A549 (cell line): Measurements from ENCODE around the gene CSNK1E. TPM values are rescaled to one million over a fixed set of nuclear protein-coding genes. Genes with fewer than 3 reads are reported as not detected.

Source experiments
- ATAC-seq, 2 experiments: fragments of 200-7000 bp in 1 of 2; fragments of >200 bp in 1 of 2; cut with Nextera tagmentation in 1 of 2; cut with Tn5 transposase in 1 of 2; 3 replicates each; pipeline versions ENCODE4 v1.8.0 to v1.9.1; 2018 to 2020; ENCODE audit warnings: mild to moderate bottlenecking in 1 of 2, moderate library complexity in 1 of 2
- CTCF ChIA-PET: fragments of 300-600 bp; sonication (Branson Sonifier 250); formaldehyde crosslinking; extraction: SDS; loops from one replicate; lab custom pipeline; 2021; ENCODE audit warnings: antibody characterized with exemption, inconsistent platforms; lab: Yijun Ruan, JAX
- POLR2A ChIA-PET: fragments of 350-600 bp; formaldehyde crosslinking; extraction: SDS; loops from one replicate; lab custom pipeline; 2021; ENCODE audit warnings: antibody characterized with exemption, inconsistent platforms; lab: Yijun Ruan, JAX
- DNase-seq, 2 experiments: peaks; one replicate each; pipeline versions ENCODE4 v3.0.0 to v3.0.0-alpha.2; 2011 to 2016; ENCODE audit warnings: low read depth in 1 of 2, low spot score in 1 of 2
- FAIRE-seq: peaks from 2 replicates; lab custom pipeline; 2011; peaks lifted over from hg19 to GRCh38; lab: Jason Lieb, UNC
- H3K27ac ChIP-seq, 2 experiments: fragments of >200 bp; sonication (Bioruptor Twin); formaldehyde crosslinking; 3 replicates each; pipeline ENCODE4 v1.5.1; 2016 to 2017
- H3K4me1 ChIP-seq: fragments of >200 bp; sonication (Bioruptor Twin); formaldehyde crosslinking; 3 replicates; pipeline ENCODE4 v1.6.1; 2016
- H3K4me2 ChIP-seq: fragments of >200 bp; sonication (Bioruptor Twin); formaldehyde crosslinking; 3 replicates; pipeline ENCODE4 v1.6.1; 2016
- H3K4me3 ChIP-seq: fragments of >200 bp; sonication (Bioruptor Twin); formaldehyde crosslinking; 3 replicates; pipeline ENCODE4 v1.5.1; 2016
- H3K9me3 ChIP-seq: fragments of >200 bp; sonication (Bioruptor Twin); formaldehyde crosslinking; 3 replicates; pipeline ENCODE4 v1.6.1; 2016
- BHLHE40 ChIP-seq: IDR thresholded peaks from 2 replicates; pipeline ENCODE4 v1.6.1; 2012; ENCODE audit warnings: low read depth, low read length, inconsistent platforms
- CBX2 ChIP-seq: fragments of 200-600 bp; sonication (generic); IDR thresholded peaks from 2 replicates; pipeline ENCODE4 v1.6.1; 2016; ENCODE audit warnings: low read depth, mild to moderate bottlenecking, borderline replicate concordance
- E2F6 ChIP-seq: IDR thresholded peaks from 2 replicates; pipeline ENCODE4 v1.6.1; 2012; ENCODE audit warnings: low read depth, borderline replicate concordance
- EHMT2 ChIP-seq: fragments of 200-600 bp; sonication (generic); IDR thresholded peaks from 2 replicates; pipeline ENCODE4 v1.6.1; 2016; ENCODE audit warnings: antibody characterized with exemption, low read depth, mild to moderate bottlenecking, moderate library complexity
- ELK1 ChIP-seq: fragments of 150-350 bp; IDR thresholded peaks from 2 replicates; pipeline ENCODE4 v1.6.1; 2014; ENCODE audit warnings: low read depth, mild to moderate bottlenecking, low read length
- EP300 ChIP-seq, 2 experiments: fragments of >200 bp; sonication (Bioruptor Twin); formaldehyde crosslinking; IDR thresholded peaks; 2 replicates in 1 of 2; 3 replicates in 1 of 2; pipeline ENCODE4 v1.6.1; 2016 to 2017
- ESRRA ChIP-seq: fragments of 150-350 bp; IDR thresholded peaks from 2 replicates; pipeline ENCODE4 v1.6.1; 2014; ENCODE audit warnings: mild to moderate bottlenecking, low read length, borderline replicate concordance
- FOSB ChIP-seq: fragments of 250-450 bp; sonication (Bioruptor Pico); IDR thresholded peaks from 2 replicates; pipeline ENCODE4 v1.5.0; 2020; ENCODE audit warnings: mild to moderate bottlenecking, moderate library complexity
- FOSL2 ChIP-seq, 2 experiments: fragments of 450-650 bp in 1 of 2; fragments of >200 bp in 1 of 2; sonication (Bioruptor Twin) in 1 of 2; formaldehyde crosslinking; IDR thresholded peaks; 2 replicates each; pipeline versions ENCODE4 v1.5.0 to v1.6.1; 2016 to 2020; ENCODE audit warnings: mild to moderate bottlenecking in 1 of 2, moderate library complexity in 1 of 2
- HDAC2 ChIP-seq: fragments of 200-600 bp; sonication (generic); IDR thresholded peaks from 2 replicates; pipeline ENCODE4 v1.6.1; 2016
- HES2 ChIP-seq: fragments of >200 bp; sonication (Bioruptor Twin); formaldehyde crosslinking; IDR thresholded peaks from 2 replicates; pipeline ENCODE4 v1.6.1; 2016
- HMGXB4 ChIP-seq: fragments of 250-450 bp; sonication (Bioruptor Pico); IDR thresholded peaks from 2 replicates; pipeline ENCODE4 v1.5.0; 2021; ENCODE audit warnings: mild to moderate bottlenecking, moderate library complexity, borderline replicate concordance
- HOXA7 ChIP-seq: fragments of 250-450 bp; sonication (Bioruptor Pico); IDR thresholded peaks from 2 replicates; pipeline ENCODE4 v1.5.0; 2020; ENCODE audit warnings: mild to moderate bottlenecking, moderate library complexity
- HOXB13 ChIP-seq: fragments of 250-450 bp; sonication (Bioruptor Pico); IDR thresholded peaks from 2 replicates; pipeline ENCODE4 v1.5.0; 2020; ENCODE audit warnings: low read depth, mild to moderate bottlenecking, moderate library complexity
- MAFK ChIP-seq: fragments of 450-650 bp; IDR thresholded peaks from 2 replicates; pipeline ENCODE4 v1.6.1; 2014; ENCODE audit not compliant: partially characterized antibody
- MAX ChIP-seq: IDR thresholded peaks from 2 replicates; pipeline ENCODE4 v1.6.1; 2012
- MAZ ChIP-seq: fragments of 150-350 bp; IDR thresholded peaks from 2 replicates; pipeline ENCODE4 v1.6.1; 2014; ENCODE audit warnings: antibody characterized with exemption, low read depth, low read length, borderline replicate concordance
- NR3C1 ChIP-seq: fragments of >200 bp; sonication (Bioruptor Twin); formaldehyde crosslinking; IDR thresholded peaks from 3 replicates; pipeline ENCODE4 v1.6.1; 2017
- PBX3 ChIP-seq: IDR thresholded peaks from 2 replicates; pipeline ENCODE4 v1.6.1; 2012
- POLR2A ChIP-seq: IDR thresholded peaks from 2 replicates; pipeline ENCODE4 v1.6.1; 2012; ENCODE audit warnings: mild to moderate bottlenecking, low read length
- POLR2AphosphoS2 ChIP-seq: conservative IDR thresholded peaks from 2 replicates; pipeline ENCODE4 v1.6.1; 2012; ENCODE audit warnings: low read length, improper control_type of control experiment, inconsistent platforms
- RARB ChIP-seq: fragments of 250-450 bp; sonication (Bioruptor Pico); IDR thresholded peaks from 2 replicates; pipeline ENCODE4 v1.8.0; 2021; ENCODE audit warnings: mild to moderate bottlenecking, moderate library complexity
- RCOR1 ChIP-seq: fragments of 150-350 bp; IDR thresholded peaks from 2 replicates; pipeline ENCODE4 v1.6.1; 2014; ENCODE audit warnings: antibody characterized with exemption, low read length, low read depth
- RFX5 ChIP-seq: fragments of 450-650 bp; IDR thresholded peaks from 2 replicates; pipeline ENCODE4 v1.7.1; 2014; ENCODE audit warnings: antibody characterized with exemption, mild to moderate bottlenecking, moderate library complexity
- SMC3 ChIP-seq: fragments of >200 bp; sonication (Bioruptor Twin); formaldehyde crosslinking; IDR thresholded peaks from 3 replicates; pipeline ENCODE4 v1.6.1; 2018; ENCODE audit warnings: inconsistent platforms
- TFCP2L1 ChIP-seq: fragments of 250-450 bp; sonication (Bioruptor Pico); IDR thresholded peaks from 2 replicates; pipeline ENCODE4 v1.5.0; 2021; ENCODE audit warnings: mild to moderate bottlenecking
- ZC3H11A ChIP-seq: fragments of 450-650 bp; IDR thresholded peaks from 2 replicates; pipeline ENCODE4 v1.6.1; 2014; ENCODE audit warnings: antibody characterized with exemption, mild to moderate bottlenecking
- ZNF302 ChIP-seq: fragments of 250-450 bp; sonication (Bioruptor Pico); IDR thresholded peaks from 2 replicates; pipeline ENCODE4 v1.9.0; 2021; ENCODE audit warnings: inconsistent platforms, mild to moderate bottlenecking, moderate library complexity
- ZSCAN20 ChIP-seq: fragments of 250-450 bp; sonication (Bioruptor Pico); IDR thresholded peaks from 2 replicates; pipeline ENCODE4 v1.8.0; 2022; ENCODE audit warnings: mild to moderate bottlenecking, moderate library complexity
- WGBS: methylation state at CpG from one replicate; pipeline ENCODE4 v1.1.6; 2017; ENCODE audit errors: missing lambda C conversion rate; 5-methylcytosine and 5-hydroxymethylcytosine counted together
- polyA plus RNA-seq, 4 experiments: library from polyadenylated mRNA; depleted of rRNA in 3 of 4; stranded (reverse); fragments of >200 nt; fragmentation: RNase III in 1 of 4; extraction: RNeasy Plus Mini Kit Qiagen cat#74134 plus additional on column Dnase treatment in 1 of 4; gene quantifications; 2 replicates in 3 of 4; 3 replicates in 1 of 4; pipeline ENCODE4 v1.2.3, GENCODE V29; 2011 to 2017

CSNK1E gene
- polyA plus RNA-seq, 2 of the 4 experiments (the other 2 are of a cell fraction): 59.3 to 60.9 TPM

- no peak overlapping the region for H3K4me2 ChIP-seq
- no peak for ATAC-seq
- H3K9me3 ChIP-seq: no peaks in the 10 kb centered on the region
- ChIA-PET POLR2A (no interaction called here), CTCF (interaction anchor here (0.6 kb wide), 1 partner anchor 39 kb away, joined by 4 read pairs; no protein-coding TSS in a partner anchor)
- no peak for TF ChIP-seq HOXB13
- TF ChIP-seq MAFK: no peak
- TF ChIP-seq HES2: no peak
- TF ChIP-seq MAX: no peak
- no peak for TF ChIP-seq ESRRA
- no peak for TF ChIP-seq PBX3
- no peak for TF ChIP-seq CBX2
- no peak for TF ChIP-seq HMGXB4 (CRISPR knock-in tag)
- no peak for TF ChIP-seq RCOR1
- no peak for TF ChIP-seq ZC3H11A
- TF ChIP-seq EP300 (IDR thresholded peaks at IDR 0.05): no peak
- no peak for TF ChIP-seq SMC3
- TF ChIP-seq HOXA7 (CRISPR knock-in tag): no peak
- no peak for TF ChIP-seq FOSL2 (IDR thresholded peaks at IDR 0.05)
- no peak for TF ChIP-seq FOSL2 (CRISPR knock-in tag; IDR thresholded peaks at IDR 0.05)
- TF ChIP-seq RARB: no peak
- no peak for TF ChIP-seq E2F6
- TF ChIP-seq ZNF302 (CRISPR knock-in tag): no peak
- no peak for TF ChIP-seq RFX5
- TF ChIP-seq POLR2A: no peak
- whole genome bisulfite sequencing: 95% methylated on average over 13 of the region's 19 CpGs
- H3K4me1 ChIP-seq: peaks cover 24% of the 10 kb centered on the region
- FAIRE-seq: no peak
- H3K27ac ChIP-seq: no peak overlapping the region
- no peak overlapping the region for H3K4me3 ChIP-seq
- DNase-seq: no peak
Measured at GRCh38 chr22:38302906-38303305, 14.3 kb downstream of the CSNK1E start.

GRCh38 chr22:38300946-38301345 is 16.3 kb downstream of the CSNK1E start:
- Histone ChIP-seq H3K4me1 (peaks cover 18% of the 10 kb centered on the region), H3K27ac (no peak overlapping the region), H3K9me3 (no peaks in the 10 kb centered on the region), H3K4me3 (no peak overlapping the region), H3K4me2 (no peak overlapping the region)
- ATAC-seq (no peak), DNase-seq (no peak), FAIRE-seq (no peak)
- POLR2A ChIA-PET: no interaction called here
- TF ChIP-seq SMC3 (no peak), ELK1 (no peak), POLR2AphosphoS2 (no peak), HDAC2 (no peak), MAZ (no peak), ZSCAN20 (CRISPR knock-in tag) (no peak), FOSB (CRISPR knock-in tag) (no peak), HOXB13 (no peak), RFX5 (no peak), EHMT2 (no peak), BHLHE40 (no peak), TFCP2L1 (CRISPR knock-in tag) (no peak), HMGXB4 (CRISPR knock-in tag) (no peak), NR3C1 (no peak), PBX3 (no peak), ZC3H11A (no peak)
- 92% methylated on average over 3 of the region's 3 CpGs for WGBS
- CTCF ChIA-PET: interaction anchor here (0.6 to 1.4 kb wide), 3 partner anchors 11 to 248 kb away, joined by 3 to 4 read pairs (median 3); no protein-coding TSS in a partner anchor
